ENCODE data around the gene METTL14.

The METTL14 gene

DNA sequence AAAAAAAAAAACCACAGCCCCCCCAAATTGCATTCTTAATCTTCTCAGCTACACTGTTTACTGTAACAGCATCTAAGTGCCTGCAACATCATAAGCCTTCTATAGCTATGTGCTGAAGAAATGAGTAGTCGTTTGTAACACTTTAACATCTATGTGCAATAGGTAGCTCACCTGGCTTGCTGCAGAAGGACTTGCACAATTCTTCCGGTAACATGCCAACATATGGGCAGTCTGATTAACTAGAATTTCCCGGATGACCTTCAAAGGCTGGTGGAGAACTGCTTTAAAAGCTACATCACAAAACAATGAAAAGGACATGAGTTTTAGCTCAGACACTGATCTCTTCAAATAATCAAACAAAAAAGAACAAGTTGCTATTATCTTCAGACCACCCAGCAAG is 52.9 kb downstream of the METTL14 start:
- Histone ChIP-seq H3K4me1 (ENCODE audit: control insufficient read depth in 1 of 2, insufficient read depth in 1 of 2, low read depth in 1 of 2, low read length in 1 of 2) (no peaks in the 10 kb centered on the region), H3K36me3 (peaks cover 49% of the 10 kb centered on the region), H3K27ac (no peak overlapping the region), H3K9me3 (no peaks in the 10 kb centered on the region), H3K4me3 (ENCODE audit: low read depth in 1 of 2, low read length in 1 of 2) (no peak overlapping the region), H3K27me3 (no peaks in the 10 kb centered on the region)
- TF ChIP-seq, protein P1, sequence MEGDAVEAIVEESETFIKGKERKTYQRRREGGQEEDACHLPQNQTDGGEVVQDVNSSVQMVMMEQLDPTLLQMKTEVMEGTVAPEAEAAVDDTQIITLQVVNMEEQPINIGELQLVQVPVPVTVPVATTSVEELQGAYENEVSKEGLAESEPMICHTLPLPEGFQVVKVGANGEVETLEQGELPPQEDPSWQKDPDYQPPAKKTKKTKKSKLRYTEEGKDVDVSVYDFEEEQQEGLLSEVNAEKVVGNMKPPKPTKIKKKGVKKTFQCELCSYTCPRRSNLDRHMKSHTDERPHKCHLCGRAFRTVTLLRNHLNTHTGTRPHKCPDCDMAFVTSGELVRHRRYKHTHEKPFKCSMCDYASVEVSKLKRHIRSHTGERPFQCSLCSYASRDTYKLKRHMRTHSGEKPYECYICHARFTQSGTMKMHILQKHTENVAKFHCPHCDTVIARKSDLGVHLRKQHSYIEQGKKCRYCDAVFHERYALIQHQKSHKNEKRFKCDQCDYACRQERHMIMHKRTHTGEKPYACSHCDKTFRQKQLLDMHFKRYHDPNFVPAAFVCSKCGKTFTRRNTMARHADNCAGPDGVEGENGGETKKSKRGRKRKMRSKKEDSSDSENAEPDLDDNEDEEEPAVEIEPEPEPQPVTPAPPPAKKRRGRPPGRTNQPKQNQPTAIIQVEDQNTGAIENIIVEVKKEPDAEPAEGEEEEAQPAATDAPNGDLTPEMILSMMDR (IDR thresholded peaks at IDR 0.05) = no peak

DNA sequence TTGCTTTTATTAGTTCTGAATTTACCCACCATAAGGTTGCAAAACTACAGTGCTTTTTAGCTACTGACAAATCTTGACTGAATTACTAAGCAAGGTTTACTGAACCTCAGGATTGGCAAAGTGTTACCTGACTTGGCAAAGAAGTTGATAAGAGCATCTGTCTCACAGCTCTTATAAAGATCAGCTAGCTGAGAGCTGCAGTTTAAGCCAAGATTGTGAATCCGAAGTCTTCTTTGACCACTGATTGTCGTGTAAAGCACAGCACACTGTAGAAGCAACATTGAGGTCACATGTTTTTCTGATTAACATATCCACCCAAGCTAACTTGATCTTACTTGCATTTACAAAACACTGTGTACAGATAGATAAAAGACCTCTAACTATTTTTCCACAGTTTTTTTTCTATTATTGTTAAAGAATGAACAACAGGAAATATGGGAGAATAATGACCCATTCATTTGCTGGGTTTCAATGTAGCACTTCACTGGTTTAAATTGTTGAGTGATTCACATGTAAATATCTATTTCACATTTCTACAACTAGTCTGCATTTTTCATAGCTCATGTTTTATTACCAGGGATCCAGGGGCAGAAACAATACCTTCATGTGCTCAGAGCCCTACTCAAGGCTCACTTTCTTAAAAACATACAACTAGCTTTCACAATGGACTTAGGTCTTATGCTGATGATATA is 54.0 kb downstream of the METTL14 start:
- Histone ChIP-seq H3K27ac (no peak overlapping the region), H3K27me3 (no peaks in the 10 kb centered on the region), H3K36me3 (peaks cover 54% of the 10 kb centered on the region), H3K4me1 (ENCODE audit: control insufficient read depth in 1 of 2, insufficient read depth in 1 of 2, low read depth in 1 of 2, low read length in 1 of 2) (no peaks in the 10 kb centered on the region), H3K9me3 (no peaks in the 10 kb centered on the region), H3K4me3 (ENCODE audit: low read depth in 1 of 2, low read length in 1 of 2) (no peak overlapping the region)
- TF ChIP-seq, protein P1 (IDR thresholded peaks at IDR 0.05) = no peak

DNA sequence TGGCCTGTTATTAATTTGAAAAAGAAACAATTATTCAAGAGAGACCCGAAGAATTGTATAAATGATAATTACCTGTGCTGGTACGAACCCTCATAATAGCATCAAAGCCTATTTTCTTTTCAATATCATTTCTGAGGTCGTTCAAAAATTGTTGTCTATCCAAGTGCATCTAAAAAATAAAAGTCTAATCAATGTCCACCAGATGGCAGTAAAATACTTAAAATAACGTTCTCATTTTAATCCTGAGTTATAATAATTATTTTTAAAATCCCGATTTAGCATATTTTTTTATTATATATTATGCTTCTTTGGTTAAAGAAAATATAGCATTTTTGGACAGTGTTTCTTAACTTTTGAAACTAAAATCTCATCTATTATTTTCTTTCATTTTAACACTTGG is 55.7 kb downstream of the METTL14 start:
- Histone ChIP-seq H3K36me3 (peaks cover 55% of the 10 kb centered on the region), H3K4me3 (ENCODE audit: low read depth in 1 of 2, low read length in 1 of 2) (no peak overlapping the region), H3K4me1 (ENCODE audit: control insufficient read depth in 1 of 2, insufficient read depth in 1 of 2, low read depth in 1 of 2, low read length in 1 of 2) (no peaks in the 10 kb centered on the region), H3K27ac (no peak overlapping the region), H3K9me3 (no peaks in the 10 kb centered on the region), H3K27me3 (no peaks in the 10 kb centered on the region)
- TF ChIP-seq, protein P1 (IDR thresholded peaks at IDR 0.05) = no peak

GRCh38 chr4:118741301-118741855 is 56.2 kb downstream of the METTL14 start:
- Histone ChIP-seq H3K36me3 (peaks cover 50% of the 10 kb centered on the region), H3K27ac (no peak overlapping the region), H3K4me1 (ENCODE audit: control insufficient read depth in 1 of 2, insufficient read depth in 1 of 2, low read depth in 1 of 2, low read length in 1 of 2) (no peaks in the 10 kb centered on the region), H3K9me3 (no peaks in the 10 kb centered on the region), H3K4me3 (ENCODE audit: low read depth in 1 of 2, low read length in 1 of 2) (no peak overlapping the region), H3K27me3 (no peaks in the 10 kb centered on the region)
- TF ChIP-seq, protein P1 (IDR thresholded peaks at IDR 0.05) = no peak

GRCh38 chr4:118742050-118742449 is 56.9 kb downstream of the METTL14 start:
- Histone ChIP-seq H3K27ac (no peak overlapping the region), H3K4me3 (ENCODE audit: low read depth in 1 of 2, low read length in 1 of 2) (no peak overlapping the region), H3K4me1 (ENCODE audit: control insufficient read depth in 1 of 2, insufficient read depth in 1 of 2, low read depth in 1 of 2, low read length in 1 of 2) (no peaks in the 10 kb centered on the region), H3K27me3 (no peaks in the 10 kb centered on the region), H3K9me3 (no peaks in the 10 kb centered on the region), H3K36me3 (peaks cover 44% of the 10 kb centered on the region)
- TF ChIP-seq, protein P1 (IDR thresholded peaks at IDR 0.05) = no peak
